HG02798 (cell line): ENCODE data around the gene MYO9B.
"Not testable (repeated sequence)": the region's sequence is repeated elsewhere in the genome, so short reads cannot be mapped to it uniquely, and the experiment has no call there.

Experiments used
- ATAC-seq: cut with Tn5 transposase; IDR thresholded peaks from one replicate; pipeline ENCODE4 v1.9.1; 2021; ENCODE audit warnings: mild to moderate bottlenecking; ENCODE audit not compliant: unreplicated experiment, poor library complexity

MYO9B gene

DNA sequence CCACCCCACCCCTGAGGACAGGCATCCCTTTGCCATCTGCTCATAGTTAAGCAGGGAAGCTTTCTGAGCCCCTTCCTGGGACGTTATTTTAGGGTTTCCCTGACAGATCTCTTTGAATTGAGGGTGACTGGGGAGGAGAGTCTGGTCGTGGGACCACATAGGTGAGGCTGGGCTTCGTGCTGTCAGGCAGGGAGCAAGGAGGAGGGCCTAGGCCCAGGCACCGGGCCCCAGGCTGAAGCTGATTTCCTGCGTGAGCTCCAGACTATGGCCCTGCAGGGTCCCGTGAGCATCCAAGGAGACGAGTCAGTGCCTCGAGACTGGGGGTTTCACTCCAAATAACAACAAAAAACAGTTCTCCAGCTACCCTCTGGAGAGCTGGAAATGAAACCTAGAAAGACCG is 60.4 kb downstream of the MYO9B start:
- no peak for ATAC-seq

DNA sequence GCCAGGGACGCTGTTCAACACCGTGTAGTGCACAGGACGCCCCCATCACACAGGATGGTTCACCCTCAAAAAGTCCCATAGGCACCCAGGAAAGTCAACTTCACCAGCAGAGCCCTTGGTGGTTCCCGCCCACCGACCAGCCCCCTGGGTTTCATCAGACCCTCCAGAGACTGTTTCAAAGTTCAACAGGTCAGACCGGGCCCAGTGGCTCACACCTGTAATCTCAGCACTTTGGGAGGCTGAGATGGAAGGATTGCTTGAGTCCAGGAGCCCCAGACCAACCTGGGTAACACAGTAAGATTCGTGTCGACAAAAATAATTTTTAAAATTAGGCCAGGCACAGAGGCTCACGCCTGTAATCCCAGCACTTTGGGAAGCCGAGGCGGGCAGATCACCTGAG is 61.0 kb downstream of the MYO9B start:
- ATAC-seq = no peak

- ATAC-seq = no peak
Measured at GRCh38 chr19:17137417-17137816, 61.8 kb downstream of the MYO9B start.

DNA sequence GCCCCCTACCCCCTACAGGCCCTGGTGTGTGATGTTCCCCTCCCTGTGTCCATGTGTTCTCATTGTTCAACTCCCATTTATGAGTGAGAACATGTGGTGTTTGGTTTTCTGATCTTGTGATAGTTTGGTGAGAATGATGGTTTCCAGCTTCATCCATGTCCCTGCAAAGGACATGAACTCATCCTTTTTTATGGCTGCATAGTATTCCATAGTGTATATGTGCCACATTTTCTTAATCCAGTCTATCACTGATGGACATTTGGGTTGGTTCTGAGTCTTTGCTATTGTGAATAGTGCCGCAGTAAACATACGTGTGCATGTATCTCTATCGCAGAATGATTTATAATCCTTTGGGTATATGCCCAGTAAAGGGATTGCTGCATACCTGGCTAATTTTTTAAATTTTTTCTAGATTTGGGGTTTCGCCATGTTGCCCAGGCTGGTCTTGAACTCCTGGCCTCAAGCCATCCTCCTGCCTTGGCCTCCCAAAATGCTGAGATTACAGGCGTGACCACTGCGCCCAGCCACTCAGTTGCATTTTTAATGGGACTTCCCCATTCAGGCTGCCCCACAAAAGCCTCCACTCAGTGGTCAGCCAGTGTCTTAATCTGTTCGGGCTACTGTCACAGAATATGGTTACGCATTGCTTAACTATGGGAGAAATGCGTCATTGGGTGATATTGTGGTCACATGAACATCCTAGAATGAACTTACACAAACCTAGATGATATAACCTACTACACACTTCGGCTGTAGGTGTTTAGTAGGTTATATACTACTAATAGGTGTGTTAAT is 62.7 kb downstream of the MYO9B start:
- not testable (repeated sequence) for ATAC-seq

- no peak for ATAC-seq
Measured at GRCh38 chr19:17138937-17139598, 63.5 kb downstream of the MYO9B start.

GRCh38 chr19:17144771-17145170 is 69.2 kb downstream of the MYO9B start:
- not testable (repeated sequence) for ATAC-seq

- no peak for ATAC-seq
Measured at GRCh38 chr19:17145546-17146497, 70.2 kb downstream of the MYO9B start.

DNA sequence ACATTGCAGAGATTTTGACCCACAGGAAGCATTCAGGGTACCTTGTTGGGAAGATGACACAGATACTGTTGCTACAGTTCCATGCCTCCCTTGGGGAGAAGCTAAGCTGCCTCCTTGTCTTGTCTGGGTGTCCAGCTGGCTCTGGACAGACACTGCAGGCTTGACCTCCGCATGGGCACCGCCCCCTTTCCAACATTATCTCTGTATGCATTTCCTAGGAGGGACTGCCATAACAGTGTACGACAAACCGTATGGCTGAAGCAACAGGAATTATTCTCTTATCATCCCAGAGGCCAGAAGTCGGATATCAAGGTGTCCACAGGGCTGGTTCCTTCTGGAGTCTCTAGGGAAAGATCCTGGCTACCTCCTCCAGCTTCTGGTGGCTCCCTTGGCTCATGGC is 72.6 kb downstream of the MYO9B start:
- ATAC-seq = no peak

GRCh38 chr19:17149393-17150135 is 74.0 kb downstream of the MYO9B start:
- no peak for ATAC-seq

- no peak for ATAC-seq
Measured at GRCh38 chr19:17153996-17154395, 78.4 kb downstream of the MYO9B start.

- no peak for ATAC-seq
Measured at GRCh38 chr19:17155251-17155650, 79.7 kb downstream of the MYO9B start.

DNA sequence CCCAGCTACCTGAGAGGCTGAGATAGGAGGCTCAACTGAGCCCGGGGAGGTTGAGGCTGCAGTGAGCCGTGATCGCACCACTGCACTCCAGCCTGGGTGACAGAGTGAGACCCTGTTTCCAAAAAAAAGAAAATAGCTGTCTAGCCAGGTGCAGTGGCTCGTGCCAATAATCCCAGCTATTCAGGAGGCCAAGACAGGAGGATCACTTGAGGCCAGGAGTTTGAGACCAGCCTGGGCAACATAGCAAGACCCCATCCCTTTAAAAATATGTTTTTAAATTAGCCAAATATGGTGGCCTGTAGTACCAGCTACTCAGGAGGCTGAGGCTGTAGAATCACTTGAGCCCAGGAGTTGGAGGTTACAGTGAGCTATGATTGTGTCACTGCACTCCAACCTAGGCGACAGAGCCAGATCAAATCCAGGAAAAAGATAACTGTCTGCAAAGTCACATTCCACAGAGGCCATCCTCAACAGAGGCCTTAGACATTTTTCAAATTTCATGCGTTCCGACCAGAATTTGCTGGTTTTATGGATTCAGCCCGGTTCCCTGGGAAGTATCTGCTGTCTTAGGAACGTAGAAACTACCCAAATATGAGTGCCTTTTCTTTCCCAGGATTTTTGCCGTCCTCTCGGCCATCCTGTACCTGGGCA is 80.8 kb downstream of the MYO9B start:
- ATAC-seq = no peak

DNA sequence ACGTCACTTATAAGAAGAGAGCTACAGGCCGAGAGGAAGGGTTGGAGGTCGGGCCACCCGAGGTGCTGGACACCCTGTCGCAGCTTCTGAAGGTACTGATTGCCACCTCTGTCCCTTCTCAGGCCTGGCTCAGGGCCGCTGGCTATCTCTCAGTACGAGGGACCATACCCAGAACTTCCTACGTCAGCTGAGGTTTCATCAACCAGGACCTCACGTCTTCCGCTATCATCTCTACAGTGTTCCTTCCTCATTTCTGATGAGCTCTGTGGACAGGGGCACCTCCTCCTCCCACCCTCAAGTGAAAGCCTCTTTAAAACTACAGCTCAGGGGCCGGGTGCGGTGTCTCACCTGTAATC is 81.3 kb downstream of the MYO9B start:
- no peak for ATAC-seq

GRCh38 chr19:17158584-17158983 is 83.0 kb downstream of the MYO9B start:
- no peak for ATAC-seq

GRCh38 chr19:17159466-17160393 is 84.2 kb downstream of the MYO9B start:
- no peak for ATAC-seq

- no peak for ATAC-seq
Measured at GRCh38 chr19:17160908-17161307, 85.3 kb downstream of the MYO9B start.

DNA sequence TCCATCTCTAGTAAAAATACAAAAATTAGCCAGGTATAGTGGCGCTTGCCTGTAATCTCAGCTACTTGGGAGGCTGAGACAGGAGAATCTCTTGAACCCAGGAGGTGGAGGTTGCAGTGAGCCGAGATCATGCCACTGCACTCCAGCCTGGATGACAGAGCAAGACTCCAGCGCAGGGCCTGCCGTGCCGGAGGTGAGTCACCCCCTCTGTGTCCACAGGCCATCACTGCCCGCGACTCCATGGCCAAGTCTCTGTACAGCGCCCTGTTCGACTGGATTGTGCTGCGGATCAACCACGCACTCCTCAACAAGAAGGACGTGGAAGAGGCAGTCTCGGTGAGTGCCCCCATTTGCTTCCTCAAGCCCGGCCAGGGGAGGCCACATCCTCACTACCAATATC is 86.6 kb downstream of the MYO9B start:
- ATAC-seq = not testable (repeated sequence)

DNA sequence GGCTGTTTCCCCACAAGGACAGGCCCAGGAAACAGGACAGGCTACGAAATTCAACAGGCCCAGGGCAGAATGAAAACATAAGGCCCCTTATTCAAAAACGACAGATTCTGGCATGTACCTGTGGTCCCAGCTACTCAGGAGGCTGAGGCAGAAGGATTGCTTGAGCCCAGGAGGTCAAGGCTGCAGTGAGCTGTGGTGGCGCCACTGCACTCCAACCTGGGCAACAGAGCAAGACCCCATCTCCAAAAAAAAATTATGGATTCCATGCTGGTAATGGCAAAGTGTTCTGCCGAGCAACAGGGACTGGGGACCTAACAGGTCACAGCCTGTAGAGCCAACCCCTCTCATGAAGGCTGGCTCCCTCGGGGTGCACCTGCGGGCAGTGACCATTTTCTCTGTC is 87.0 kb downstream of the MYO9B start:
- ATAC-seq = no peak

GRCh38 chr19:17163652-17164051 is 88.1 kb downstream of the MYO9B start:
- no peak for ATAC-seq
